Dendritic cell treated with granulocyte-macrophage colony-stimulating factor and Interleukin-4, amounts not matched to agents 40 ng/mL and 50 ng/mL, for 4 days (primary cell): ENCODE measurements around the gene ZNF267.
A peak's percentile ranks its signal among the peaks of the same experiment; 100 is the strongest.
"Not testable (repeated sequence)": the region's sequence is repeated elsewhere in the genome, so short reads cannot be mapped to it uniquely, and the experiment has no call there.

Experiments used
- H3K27ac Mint-ChIP-seq: one replicate; pipeline ENCODE4 v1.8.0; 2022; ENCODE audit warnings: mild to moderate bottlenecking, mixed read lengths
- H3K27me3 Mint-ChIP-seq: one replicate; pipeline ENCODE4 v1.8.0; 2022; ENCODE audit warnings: mild to moderate bottlenecking, mixed read lengths
- H3K36me3 Mint-ChIP-seq: one replicate; pipeline ENCODE4 v1.8.0; 2022; ENCODE audit warnings: low read depth, mixed read lengths
- H3K4me1 Mint-ChIP-seq: one replicate; pipeline ENCODE4 v1.8.0; 2022; ENCODE audit warnings: low read depth, mixed read lengths
- H3K4me3 Mint-ChIP-seq: one replicate; pipeline ENCODE4 v1.8.0; 2022; ENCODE audit warnings: mild to moderate bottlenecking, moderate library complexity, mixed read lengths
- H3K9me3 Mint-ChIP-seq: one replicate; pipeline ENCODE4 v1.8.0; 2022; ENCODE audit warnings: mixed read lengths
- intact Hi-C: fragments of 100-400 bp; cut with micrococcal nuclease; formaldehyde crosslinking; loops from one replicate; pipeline ENCODE4 v1.15.0; 2022

Gene ZNF267

GRCh38 chr16:31872201-31872600, 1.4 kb upstream of the ZNF267 start:
- peak overlapping the region; percentile 100 for H3K27ac Mint-ChIP-seq
- peaks cover 37% of the 10 kb centered on the region for H3K36me3 Mint-ChIP-seq
- no peaks in the 10 kb centered on the region for H3K9me3 Mint-ChIP-seq
- H3K4me1 Mint-ChIP-seq = peaks cover 60% of the 10 kb centered on the region
- no peak overlapping the region for H3K4me3 Mint-ChIP-seq
- intact Hi-C loops = no loop called here
- no peaks in the 10 kb centered on the region for H3K27me3 Mint-ChIP-seq

- Mint-ChIP-seq H3K27me3 (no peaks in the 10 kb centered on the region), H3K27ac (peak overlapping the region; percentile 100), H3K36me3 (peaks cover 60% of the 10 kb centered on the region), H3K4me3 (peak overlapping the region; percentile 94), H3K4me1 (peaks cover 72% of the 10 kb centered on the region), H3K9me3 (no peaks in the 10 kb centered on the region)
- intact Hi-C loops = no loop called here
Measured at GRCh38 chr16:31874366-31875111, 932 bp downstream of the ZNF267 start.

- H3K4me1 Mint-ChIP-seq = peaks cover 74% of the 10 kb centered on the region
- intact Hi-C loops = no loop called here
- H3K36me3 Mint-ChIP-seq = peaks cover 67% of the 10 kb centered on the region
- no peaks in the 10 kb centered on the region for H3K27me3 Mint-ChIP-seq
- peak overlapping the region; percentile 94 for H3K4me3 Mint-ChIP-seq
- peak overlapping the region; percentile 100 for H3K27ac Mint-ChIP-seq
- H3K9me3 Mint-ChIP-seq = no peaks in the 10 kb centered on the region
Measured at GRCh38 chr16:31875112-31875803, 1.7 kb downstream of the ZNF267 start.

GRCh38 chr16:31875928-31876547, 2.4 kb downstream of the ZNF267 start:
- Mint-ChIP-seq H3K4me1 (peaks cover 72% of the 10 kb centered on the region), H3K36me3 (peaks cover 75% of the 10 kb centered on the region), H3K4me3 (peak overlapping the region; percentile 94), H3K27me3 (no peaks in the 10 kb centered on the region), H3K9me3 (no peaks in the 10 kb centered on the region), H3K27ac (peak overlapping the region; percentile 100)
- intact Hi-C loops = no loop called here

- intact Hi-C loops = no loop called here
- Mint-ChIP-seq H3K4me3 (peak overlapping the region; percentile 94), H3K9me3 (no peaks in the 10 kb centered on the region), H3K36me3 (peaks cover 87% of the 10 kb centered on the region), H3K27me3 (no peaks in the 10 kb centered on the region), H3K4me1 (peaks cover 70% of the 10 kb centered on the region), H3K27ac (peak overlapping the region; percentile 100)
Measured at GRCh38 chr16:31876951-31877828, 3.6 kb downstream of the ZNF267 start.

GRCh38 chr16:31877876-31878642, 4.5 kb downstream of the ZNF267 start:
- H3K27ac Mint-ChIP-seq = peak overlapping the region; percentile 100
- H3K4me1 Mint-ChIP-seq = peaks cover 66% of the 10 kb centered on the region
- H3K36me3 Mint-ChIP-seq = peaks cover 94% of the 10 kb centered on the region
- no peaks in the 10 kb centered on the region for H3K9me3 Mint-ChIP-seq
- peak overlapping the region; percentile 94 for H3K4me3 Mint-ChIP-seq
- H3K27me3 Mint-ChIP-seq = no peaks in the 10 kb centered on the region
- intact Hi-C loops = no loop called here

GRCh38 chr16:31879937-31880321, 6.3 kb downstream of the ZNF267 start:
- H3K4me3 Mint-ChIP-seq = peak overlapping the region; percentile 30
- H3K4me1 Mint-ChIP-seq = peaks cover 59% of the 10 kb centered on the region
- peak overlapping the region; percentile 100 for H3K27ac Mint-ChIP-seq
- peaks cover 93% of the 10 kb centered on the region for H3K36me3 Mint-ChIP-seq
- no peaks in the 10 kb centered on the region for H3K27me3 Mint-ChIP-seq
- H3K9me3 Mint-ChIP-seq = no peaks in the 10 kb centered on the region
- intact Hi-C loops = no loop called here

- intact Hi-C loops = no loop called here
- H3K36me3 Mint-ChIP-seq = peaks cover 93% of the 10 kb centered on the region
- peak overlapping the region; percentile 100 for H3K27ac Mint-ChIP-seq
- H3K4me1 Mint-ChIP-seq = peaks cover 59% of the 10 kb centered on the region
- no peak overlapping the region for H3K4me3 Mint-ChIP-seq
- H3K27me3 Mint-ChIP-seq = no peaks in the 10 kb centered on the region
- no peaks in the 10 kb centered on the region for H3K9me3 Mint-ChIP-seq
Measured at GRCh38 chr16:31880322-31880979, 6.8 kb downstream of the ZNF267 start.

GRCh38 chr16:31886227-31886626, 12.6 kb downstream of the ZNF267 start:
- no peak overlapping the region for H3K27ac Mint-ChIP-seq
- H3K4me1 Mint-ChIP-seq = peaks cover 37% of the 10 kb centered on the region
- no peaks in the 10 kb centered on the region for H3K27me3 Mint-ChIP-seq
- peaks cover 27% of the 10 kb centered on the region for H3K9me3 Mint-ChIP-seq
- no peak overlapping the region for H3K4me3 Mint-ChIP-seq
- peaks cover 94% of the 10 kb centered on the region for H3K36me3 Mint-ChIP-seq
- intact Hi-C loops = loop anchor here (5.0 kb wide), 1 partner anchor 36 kb away; no protein-coding TSS in a partner anchor

- Mint-ChIP-seq H3K4me3 (no peak overlapping the region), H3K36me3 (peaks cover 100% of the 10 kb centered on the region), H3K9me3 (peaks cover 42% of the 10 kb centered on the region), H3K27ac (peak overlapping the region; percentile 32), H3K27me3 (no peaks in the 10 kb centered on the region), H3K4me1 (peaks cover 54% of the 10 kb centered on the region)
- intact Hi-C loops = loop anchor here (5.0 kb wide), 1 partner anchor 34 kb away; no protein-coding TSS in a partner anchor
Measured at GRCh38 chr16:31888735-31889134, 15.1 kb downstream of the ZNF267 start.

GRCh38 chr16:31892111-31892510, 18.5 kb downstream of the ZNF267 start:
- Mint-ChIP-seq H3K9me3 (peaks cover 64% of the 10 kb centered on the region), H3K4me1 (peaks cover 55% of the 10 kb centered on the region), H3K36me3 (peaks cover 100% of the 10 kb centered on the region)
- H3K27me3 Mint-ChIP-seq, H3K27ac Mint-ChIP-seq, H3K4me3 Mint-ChIP-seq: not testable (repeated sequence)
- intact Hi-C loops = loop anchor here (10.0 kb wide), 1 partner anchor 47 kb away; no protein-coding TSS in a partner anchor

- intact Hi-C loops = loop anchor here (10.0 kb wide), 1 partner anchor 49 kb away; no protein-coding TSS in a partner anchor
- Mint-ChIP-seq H3K27ac (no peak overlapping the region), H3K9me3 (peaks cover 78% of the 10 kb centered on the region)
Measured at GRCh38 chr16:31893824-31894223, 20.2 kb downstream of the ZNF267 start.

More at GRCh38 chr16:31893824-31894223, 20.2 kb downstream of the ZNF267 start:
- Mint-ChIP-seq H3K4me3 (no peak overlapping the region), H3K4me1 (peaks cover 38% of the 10 kb centered on the region), H3K36me3 (peaks cover 100% of the 10 kb centered on the region), H3K27me3 (no peaks in the 10 kb centered on the region)
